DMS 273 (cell line): ENCODE results near the gene KRTAP4-12.
"Not testable (repeated sequence)": the region's sequence is repeated elsewhere in the genome, so short reads cannot be mapped to it uniquely, and the experiment has no call there.

Source experiments
- DNase-seq: peaks from one replicate; lab custom pipeline; 2025; ENCODE audit not compliant: unreplicated experiment; lab: John Stamatoyannopoulos, UW

The KRTAP4-12 gene

DNA sequence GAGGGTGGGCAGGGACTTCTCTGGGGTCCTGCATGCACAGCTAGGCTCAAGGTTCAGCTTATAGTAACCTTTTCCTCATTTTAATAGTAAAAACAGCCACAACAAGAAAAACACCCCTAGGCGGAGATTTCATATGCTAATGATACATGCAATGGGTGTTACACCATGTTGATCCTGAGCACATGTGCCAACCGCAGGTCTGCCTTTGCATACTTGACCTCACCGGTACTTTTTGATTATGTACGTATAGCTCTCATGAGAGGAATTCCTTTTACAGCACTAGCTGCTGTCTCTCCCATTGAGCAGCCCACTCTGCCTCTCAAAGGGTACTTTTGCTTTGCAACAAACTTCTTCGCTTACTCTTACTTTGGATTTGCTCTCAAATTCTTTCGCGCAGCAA is 27.9 kb downstream of the KRTAP4-12 start:
- no peak for DNase-seq

DNA sequence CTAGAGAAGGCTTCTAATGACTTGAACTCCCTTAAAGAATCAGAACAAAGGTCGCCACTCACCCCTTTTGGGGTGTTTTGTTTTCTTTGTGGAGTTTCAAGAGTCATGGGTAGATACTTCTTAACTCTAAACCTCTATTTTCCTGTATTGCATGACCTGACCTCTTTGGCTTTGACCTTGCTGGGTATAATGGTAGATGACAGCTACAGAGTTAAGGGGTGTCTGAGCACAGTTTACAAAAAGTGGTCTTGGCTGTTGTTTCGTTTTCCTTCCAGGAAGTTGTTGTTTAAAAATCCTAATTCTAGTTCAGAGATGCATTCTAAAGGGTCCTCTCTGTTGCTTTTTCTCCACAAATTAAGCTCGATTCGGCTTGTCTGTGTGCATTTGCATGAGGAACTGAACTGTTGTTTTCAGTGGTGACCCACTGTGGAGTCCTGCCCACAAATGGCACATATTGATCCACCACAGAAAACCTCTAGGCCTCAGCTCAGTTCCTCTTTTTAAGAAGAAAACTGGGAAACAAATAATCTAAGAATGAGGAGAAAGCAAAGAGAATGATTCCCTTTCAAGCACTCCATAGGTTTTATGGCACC is 35.1 kb downstream of the KRTAP4-12 start:
- not testable (repeated sequence) for DNase-seq

DNA sequence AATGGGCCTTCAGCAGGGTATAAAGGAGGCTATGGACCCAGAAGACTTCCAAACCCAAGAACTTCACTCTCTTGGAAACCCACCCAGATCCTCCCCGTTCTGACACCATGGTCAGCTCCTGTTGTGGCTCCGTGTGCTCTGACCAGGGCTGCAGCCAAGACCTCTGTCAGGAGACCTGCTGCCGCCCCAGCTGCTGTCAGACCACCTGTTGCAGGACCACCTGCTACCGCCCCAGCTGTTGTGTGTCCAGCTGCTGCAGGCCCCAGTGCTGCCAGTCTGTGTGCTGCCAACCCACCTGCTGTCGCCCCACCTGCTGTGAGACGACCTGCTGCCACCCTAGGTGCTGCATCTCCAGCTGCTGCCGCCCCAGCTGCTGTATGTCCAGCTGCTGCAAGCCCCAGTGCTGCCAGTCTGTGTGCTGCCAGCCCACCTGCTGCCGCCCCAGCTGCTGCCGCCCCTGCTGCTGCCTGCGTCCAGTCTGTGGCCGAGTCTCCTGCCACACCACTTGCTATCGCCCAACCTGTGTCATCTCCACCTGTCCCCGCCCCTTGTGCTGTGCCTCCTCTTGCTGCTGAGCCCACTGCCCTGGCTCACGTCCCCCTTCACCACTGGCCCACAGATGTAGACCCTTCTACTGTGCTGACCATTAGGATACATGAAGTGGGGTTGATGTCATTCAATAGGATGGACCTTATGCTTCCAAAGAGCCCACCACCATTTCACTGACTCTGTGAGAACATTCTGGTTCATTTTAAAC is 39.7 kb downstream of the KRTAP4-12 start, which contains the start of gene KRTAP4-7:
Gene KRTAP4-7 (plus strand): TSS at position 51 of the 757 bp plus-strand sequence. CDS start 57 bp downstream, at position 108.
- not testable (repeated sequence) for DNase-seq

DNA sequence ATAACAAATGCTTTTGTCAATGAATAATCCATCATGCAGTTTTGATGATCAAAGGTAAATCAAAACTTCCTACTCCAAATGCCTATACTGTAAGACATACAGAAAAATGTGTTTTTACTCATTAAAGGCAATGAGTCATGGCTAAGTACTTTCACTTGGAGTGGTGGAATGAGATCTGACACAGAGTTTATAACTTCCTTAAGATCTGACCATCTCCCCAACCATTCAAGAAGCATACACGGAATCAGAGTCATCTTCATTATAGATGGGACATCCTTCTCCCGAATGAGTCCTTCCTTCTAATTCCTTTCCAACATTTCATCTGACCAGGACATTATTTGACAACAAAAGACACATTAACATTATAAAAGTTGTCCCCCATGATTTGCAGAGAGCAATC is 40.6 kb downstream of the KRTAP4-12 start:
- not testable (repeated sequence) for DNase-seq

DNA sequence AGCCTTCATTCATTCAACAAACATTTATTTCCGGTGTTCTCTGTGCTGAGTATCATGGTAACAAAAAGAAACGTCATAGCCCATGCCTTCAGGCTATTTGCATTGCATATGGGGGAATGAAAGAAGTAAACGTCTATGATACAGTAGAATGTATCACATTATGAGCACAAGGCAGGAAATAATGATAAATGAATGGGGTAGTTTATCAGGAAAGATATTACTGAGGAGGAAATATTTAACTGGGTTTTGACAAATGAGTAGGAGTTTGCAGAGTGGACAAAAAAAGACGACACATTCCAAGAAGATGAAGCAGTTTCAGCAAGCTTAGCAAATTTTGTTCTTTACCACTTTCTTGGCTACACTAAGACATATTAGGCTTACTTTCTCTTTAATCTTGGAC is 41.4 kb downstream of the KRTAP4-12 start:
- no peak for DNase-seq

DNA sequence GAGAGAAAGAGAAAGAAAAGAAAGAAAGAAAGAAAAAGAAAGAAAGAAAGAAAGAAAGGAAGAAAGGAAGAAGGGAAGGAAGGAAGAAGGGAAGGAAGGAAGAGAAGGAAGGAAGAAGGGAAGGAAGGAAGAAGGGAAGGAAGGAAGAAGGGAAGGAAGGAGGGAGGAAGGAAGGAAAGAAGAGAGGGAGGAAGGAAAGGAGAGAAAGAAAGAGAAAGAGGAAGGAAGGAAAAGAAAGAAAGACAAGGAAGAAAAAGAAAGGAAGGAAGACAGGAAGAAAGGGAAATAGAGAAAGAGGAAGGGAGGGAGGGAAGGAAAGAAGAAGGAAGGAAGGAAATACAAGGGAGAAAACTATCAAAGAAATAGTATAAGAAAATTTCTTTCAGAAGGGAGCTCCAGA is 47.2 kb downstream of the KRTAP4-12 start:
- no peak for DNase-seq

DNA sequence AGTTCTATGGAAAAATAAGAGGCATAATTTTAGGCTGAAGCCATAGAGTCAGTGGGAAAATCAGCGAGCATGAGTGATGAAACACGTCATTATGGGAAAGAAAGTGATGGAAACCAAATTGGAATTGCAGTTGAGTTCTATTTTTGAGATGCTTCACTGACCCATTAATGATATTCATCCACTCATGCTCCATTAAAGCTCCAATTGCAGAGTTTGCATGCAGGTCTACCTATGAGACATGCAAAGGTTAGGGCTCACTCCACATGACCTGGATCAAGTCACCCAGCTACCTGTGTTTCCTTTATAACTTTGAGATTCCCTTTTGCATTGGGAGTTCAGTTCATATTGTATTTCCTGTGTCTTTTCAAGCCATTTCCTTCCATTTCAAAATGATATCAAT is 50.3 kb downstream of the KRTAP4-12 start:
- DNase-seq = no peak
